Measurements from ENCODE around the gene MYB.
"Not testable (repeated sequence)": the region's sequence is repeated elsewhere in the genome, so short reads cannot be mapped to it uniquely, and the experiment has no call there.

The MYB gene

GRCh38 chr6:135147637-135148592, 33.2 kb upstream of the MYB start:
- peak overlapping the region; percentile 44; the same call in 1 of the 2 replicates for H2AFZ ChIP-seq (ENCODE audit: low read length)
- TF ChIP-seq CTCF (conservative IDR thresholded peaks at IDR 0.05; ENCODE audit: low read length) (no peak), EZH2phosphoT487 (IDR thresholded peaks at IDR 0.05; ENCODE audit: borderline replicate concordance) (no peak)
- peak overlapping the region; percentile 44 for H3K9ac ChIP-seq (ENCODE audit: low read depth, low read length, poor library complexity, severe bottlenecking)
- H3K4me2 ChIP-seq (ENCODE audit: low read depth, low read length, poor library complexity, severe bottlenecking), result peak overlapping the region; percentile 45
- H3F3A ChIP-seq (ENCODE audit: low read depth), result no peaks in the 10 kb centered on the region
- H3K4me3 ChIP-seq (ENCODE audit: low read length, poor library complexity, severe bottlenecking), result no peak overlapping the region
- peaks cover 15% of the 10 kb centered on the region for H3K79me2 ChIP-seq (ENCODE audit: insufficient read depth, low read length)
- peaks cover 2% of the 10 kb centered on the region; the same call in 1 of the 2 replicates for H3K9me3 ChIP-seq (ENCODE audit: insufficient read depth, low read depth, low read length)
- no peaks in the 10 kb centered on the region for H3K27me3 ChIP-seq (ENCODE audit: insufficient read depth, low read length, poor library complexity, severe bottlenecking)
- H4K20me1 ChIP-seq (ENCODE audit: insufficient read depth, low read length, poor library complexity, severe bottlenecking), result no peaks in the 10 kb centered on the region
- H3K9me2 ChIP-seq (replicated peaks; ENCODE audit: low read depth, low read length), result no peaks in the 10 kb centered on the region
- peaks cover 56% of the 10 kb centered on the region for H3K4me1 ChIP-seq (ENCODE audit: insufficient read depth, low read length, poor library complexity, severe bottlenecking)
- H3K36me3 ChIP-seq (ENCODE audit: insufficient read depth, low read length), result no peaks in the 10 kb centered on the region

GRCh38 chr6:135148889-135149288, 32.2 kb upstream of the MYB start:
- TF ChIP-seq CTCF (conservative IDR thresholded peaks at IDR 0.05; ENCODE audit: low read length) (no peak), EZH2phosphoT487 (IDR thresholded peaks at IDR 0.05; ENCODE audit: borderline replicate concordance) (no peak)
- Histone ChIP-seq H3K4me1 (ENCODE audit: insufficient read depth, low read length, poor library complexity, severe bottlenecking) (peaks cover 56% of the 10 kb centered on the region), H3K79me2 (ENCODE audit: insufficient read depth, low read length) (peaks cover 15% of the 10 kb centered on the region), H3K9me2 (replicated peaks; ENCODE audit: low read depth, low read length) (no peaks in the 10 kb centered on the region), H3K9me3 (ENCODE audit: insufficient read depth, low read depth, low read length) (peaks cover 2% of the 10 kb centered on the region; the same call in 1 of the 2 replicates), H4K20me1 (ENCODE audit: insufficient read depth, low read length, poor library complexity, severe bottlenecking) (no peaks in the 10 kb centered on the region), H2AFZ (ENCODE audit: low read length) (peak overlapping the region; percentile 44), H3K9ac (ENCODE audit: low read depth, low read length, poor library complexity, severe bottlenecking) (peak overlapping the region; percentile 44), H3K4me3 (ENCODE audit: low read length, poor library complexity, severe bottlenecking) (peak overlapping the region; percentile 9), H3F3A (ENCODE audit: low read depth) (no peaks in the 10 kb centered on the region), H3K27me3 (ENCODE audit: insufficient read depth, low read length, poor library complexity, severe bottlenecking) (no peaks in the 10 kb centered on the region), H3K36me3 (ENCODE audit: insufficient read depth, low read length) (no peaks in the 10 kb centered on the region), H3K4me2 (ENCODE audit: low read depth, low read length, poor library complexity, severe bottlenecking) (peak overlapping the region; percentile 45)

GRCh38 chr6:135149376-135149775, 31.7 kb upstream of the MYB start:
- Histone ChIP-seq H3K9ac (ENCODE audit: low read depth, low read length, poor library complexity, severe bottlenecking) (peak overlapping the region; percentile 44), H3K4me1 (ENCODE audit: insufficient read depth, low read length, poor library complexity, severe bottlenecking) (peaks cover 52% of the 10 kb centered on the region), H3K36me3 (ENCODE audit: insufficient read depth, low read length) (no peaks in the 10 kb centered on the region), H3K9me3 (ENCODE audit: insufficient read depth, low read depth, low read length) (peaks cover 2% of the 10 kb centered on the region; the same call in 1 of the 2 replicates), H3K4me2 (ENCODE audit: low read depth, low read length, poor library complexity, severe bottlenecking) (peak overlapping the region; percentile 45), H3K27me3 (ENCODE audit: insufficient read depth, low read length, poor library complexity, severe bottlenecking) (no peaks in the 10 kb centered on the region), H2AFZ (ENCODE audit: low read length) (peak overlapping the region; percentile 44), H4K20me1 (ENCODE audit: insufficient read depth, low read length, poor library complexity, severe bottlenecking) (no peaks in the 10 kb centered on the region), H3K4me3 (ENCODE audit: low read length, poor library complexity, severe bottlenecking) (peak overlapping the region; percentile 9), H3K79me2 (ENCODE audit: insufficient read depth, low read length) (peaks cover 15% of the 10 kb centered on the region), H3F3A (ENCODE audit: low read depth) (no peaks in the 10 kb centered on the region), H3K9me2 (replicated peaks; ENCODE audit: low read depth, low read length) (no peaks in the 10 kb centered on the region)
- TF ChIP-seq EZH2phosphoT487 (IDR thresholded peaks at IDR 0.05; ENCODE audit: borderline replicate concordance), result no peak

- Histone ChIP-seq H3K4me1 (ENCODE audit: insufficient read depth, low read length, poor library complexity, severe bottlenecking) (peaks cover 42% of the 10 kb centered on the region), H3K79me2 (ENCODE audit: insufficient read depth, low read length) (peaks cover 15% of the 10 kb centered on the region)
- not testable (repeated sequence) for H3K4me2 ChIP-seq (ENCODE audit: low read depth, low read length, poor library complexity, severe bottlenecking); H3K36me3 ChIP-seq (ENCODE audit: insufficient read depth, low read length); H2AFZ ChIP-seq (ENCODE audit: low read length); H3F3A ChIP-seq (ENCODE audit: low read depth); H3K27me3 ChIP-seq (ENCODE audit: insufficient read depth, low read length, poor library complexity, severe bottlenecking); H3K9me3 ChIP-seq (ENCODE audit: insufficient read depth, low read depth, low read length); H3K9ac ChIP-seq (ENCODE audit: low read depth, low read length, poor library complexity, severe bottlenecking); H4K20me1 ChIP-seq (ENCODE audit: insufficient read depth, low read length, poor library complexity, severe bottlenecking); H3K9me2 ChIP-seq (replicated peaks; ENCODE audit: low read depth, low read length); H3K4me3 ChIP-seq (ENCODE audit: low read length, poor library complexity, severe bottlenecking)
Observed at GRCh38 chr6:135150481-135150880, 30.6 kb upstream of the MYB start.

GRCh38 chr6:135154125-135154524, 27.0 kb upstream of the MYB start:
- not testable (repeated sequence) for H3K36me3 ChIP-seq (ENCODE audit: insufficient read depth, low read length); H3K27me3 ChIP-seq (ENCODE audit: insufficient read depth, low read length, poor library complexity, severe bottlenecking); H3K9me2 ChIP-seq (replicated peaks; ENCODE audit: low read depth, low read length); H3K4me3 ChIP-seq (ENCODE audit: low read length, poor library complexity, severe bottlenecking); H3K79me2 ChIP-seq (ENCODE audit: insufficient read depth, low read length); H3K4me2 ChIP-seq (ENCODE audit: low read depth, low read length, poor library complexity, severe bottlenecking); H3K9me3 ChIP-seq (ENCODE audit: insufficient read depth, low read depth, low read length); H4K20me1 ChIP-seq (ENCODE audit: insufficient read depth, low read length, poor library complexity, severe bottlenecking); H3F3A ChIP-seq (ENCODE audit: low read depth); H3K9ac ChIP-seq (ENCODE audit: low read depth, low read length, poor library complexity, severe bottlenecking); H2AFZ ChIP-seq (ENCODE audit: low read length)
- peaks cover 14% of the 10 kb centered on the region for H3K4me1 ChIP-seq (ENCODE audit: insufficient read depth, low read length, poor library complexity, severe bottlenecking)
